M059J (cell line): Measurements from ENCODE around the gene HSPBP1. TPM values are rescaled to one million over a fixed set of nuclear protein-coding genes. Genes with fewer than 3 reads are reported as not detected.
A peak's percentile ranks its signal among the peaks of the same experiment; 100 is the strongest.

Experiments
- DNase-seq: peaks from one replicate; pipeline ENCODE4 v3.0.0-alpha.2; 2012; ENCODE audit warnings: low read depth
- total RNA-seq: library from RNA; depleted of rRNA; stranded (reverse); fragments of >200 nt; shearing (Covaris generic); gene quantifications from 2 replicates; pipeline ENCODE4 v1.2.3, GENCODE V29; 2014; rRNA removed

The HSPBP1 gene, protein sequence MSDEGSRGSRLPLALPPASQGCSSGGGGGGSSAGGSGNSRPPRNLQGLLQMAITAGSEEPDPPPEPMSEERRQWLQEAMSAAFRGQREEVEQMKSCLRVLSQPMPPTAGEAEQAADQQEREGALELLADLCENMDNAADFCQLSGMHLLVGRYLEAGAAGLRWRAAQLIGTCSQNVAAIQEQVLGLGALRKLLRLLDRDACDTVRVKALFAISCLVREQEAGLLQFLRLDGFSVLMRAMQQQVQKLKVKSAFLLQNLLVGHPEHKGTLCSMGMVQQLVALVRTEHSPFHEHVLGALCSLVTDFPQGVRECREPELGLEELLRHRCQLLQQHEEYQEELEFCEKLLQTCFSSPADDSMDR
- total RNA-seq: 25.5 and 37.2 TPM in 2 replicates

DNA sequence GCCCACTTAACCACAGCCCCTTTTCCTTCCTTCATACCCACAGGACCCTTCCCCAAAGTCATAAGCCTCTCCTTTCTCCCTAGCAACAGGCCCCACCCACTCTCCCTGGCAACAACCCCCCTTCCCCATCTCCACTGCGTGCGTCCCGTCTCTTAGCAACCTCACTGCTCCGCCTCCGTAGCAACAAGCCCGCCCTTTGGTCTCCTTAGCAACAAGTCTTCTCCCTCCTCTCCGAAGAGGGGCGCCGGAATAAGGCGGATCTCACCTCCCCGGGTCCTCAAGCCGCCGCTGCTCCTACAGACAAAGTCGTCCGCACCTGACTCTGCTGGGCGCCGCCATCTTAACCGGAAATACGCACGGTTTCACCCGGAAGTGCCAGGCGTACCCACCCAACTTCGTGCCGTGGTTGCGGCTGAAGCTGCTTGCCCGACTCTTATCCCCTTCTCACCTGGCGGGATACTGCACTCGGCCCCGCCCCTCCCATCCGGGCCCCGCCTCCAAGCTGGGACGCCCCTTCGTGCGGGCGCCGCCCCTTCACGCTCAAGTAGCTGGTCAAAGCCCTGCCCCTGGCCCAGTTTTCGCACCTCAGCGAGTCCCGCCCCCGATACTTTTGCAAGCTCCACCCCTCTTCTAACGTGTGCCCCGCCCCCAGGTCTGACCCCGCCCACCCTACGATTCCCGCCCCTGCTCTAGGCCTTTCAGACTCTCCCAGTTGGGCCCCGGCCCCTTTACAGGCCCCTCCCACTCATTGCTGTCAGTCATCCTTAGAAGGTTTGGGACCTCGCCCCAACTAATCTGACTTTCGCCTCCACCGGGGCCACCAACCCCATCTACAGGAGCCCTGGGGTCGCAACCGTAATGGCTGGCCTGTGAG, at the start of gene HSPBP1:
TSS of gene HSPBP1 (minus strand) at position 341 of the 874 bp plus-strand sequence. CDS start 502 bp downstream, outside the sequence.
- DNase-seq: peak; percentile 95

DNA sequence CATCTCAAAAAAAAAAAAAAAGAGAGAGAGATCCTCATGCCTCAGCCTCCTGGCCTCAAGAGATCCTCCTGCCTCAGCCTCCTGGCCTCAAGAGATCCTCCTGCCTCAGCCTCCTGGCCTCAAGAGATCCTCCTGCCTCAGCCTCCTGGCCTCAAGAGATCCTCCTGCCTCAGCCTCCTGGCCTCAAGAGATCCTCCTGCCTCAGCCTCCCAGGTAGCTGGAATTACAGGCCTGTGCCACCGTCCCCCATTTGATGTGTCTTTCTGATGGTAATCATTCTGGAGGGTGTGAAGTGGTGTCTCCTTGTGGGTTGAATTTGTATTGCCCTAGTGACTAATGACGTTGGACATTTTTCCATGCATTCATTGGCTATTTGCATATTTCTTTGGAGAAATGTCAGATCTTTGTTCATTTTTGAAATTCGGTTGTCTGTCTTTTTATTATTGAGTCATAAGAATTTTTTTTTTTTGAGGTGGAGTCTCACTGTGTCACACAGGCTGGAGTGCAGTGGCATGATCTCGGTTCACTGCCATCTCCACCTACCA, 48.9 kb upstream of the HSPBP1 start:
- DNase-seq: peak; percentile 43

GRCh38 chr19:55325172-55325571, 45.3 kb upstream of the HSPBP1 start, which contains the start of gene TMEM150B:
Gene TMEM150B (minus strand): TSS chr19:55325341. CDS start chr19:55321036, 4,305 bp downstream.
- no peak for DNase-seq

- DNase-seq: no peak
Measured at GRCh38 chr19:55324662-55325061, 44.8 kb upstream of the HSPBP1 start.

- DNase-seq: no peak
Measured at GRCh38 chr19:55322204-55322885, 42.4 kb upstream of the HSPBP1 start.

DNA sequence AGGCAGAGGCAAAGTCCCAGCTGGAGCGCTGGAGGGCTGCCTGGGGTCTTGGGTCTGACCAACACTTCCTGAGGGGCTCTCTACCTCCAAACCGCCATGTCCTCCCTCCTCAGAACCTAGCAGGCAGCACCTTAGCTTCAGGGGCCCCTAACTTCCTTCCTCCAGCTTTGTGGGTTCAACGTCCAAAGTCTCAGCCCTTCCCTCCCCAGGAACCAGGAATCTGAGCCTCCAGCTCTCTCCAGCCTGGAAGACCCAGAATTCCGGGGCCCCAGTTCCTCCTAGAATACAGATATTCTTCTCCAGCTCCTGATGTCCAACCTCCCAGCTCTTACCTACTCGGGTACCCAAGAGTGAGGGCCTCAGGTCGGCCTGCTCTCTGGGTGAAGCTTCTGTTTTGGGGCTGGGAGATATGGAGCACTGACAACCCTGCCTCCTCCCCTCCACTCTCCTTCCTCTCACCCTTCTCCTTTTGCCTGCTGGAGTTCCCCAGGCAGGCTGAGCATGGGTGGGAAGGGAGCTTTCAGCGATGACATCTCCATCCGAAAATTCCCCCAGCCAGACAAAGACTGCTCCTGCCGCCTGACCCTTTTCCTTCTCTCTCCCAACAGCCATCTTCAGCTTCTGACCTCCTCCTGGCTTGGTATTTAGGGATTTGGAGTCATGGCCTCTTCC, 41.7 kb upstream of the HSPBP1 start:
- DNase-seq: no peak

GRCh38 chr19:55320844-55321419, 41.0 kb upstream of the HSPBP1 start:
- no peak for DNase-seq

GRCh38 chr19:55319785-55320184, 39.9 kb upstream of the HSPBP1 start:
- peak; percentile 17 for DNase-seq

- no peak for DNase-seq
Measured at GRCh38 chr19:55316646-55317045, 36.7 kb upstream of the HSPBP1 start.

DNA sequence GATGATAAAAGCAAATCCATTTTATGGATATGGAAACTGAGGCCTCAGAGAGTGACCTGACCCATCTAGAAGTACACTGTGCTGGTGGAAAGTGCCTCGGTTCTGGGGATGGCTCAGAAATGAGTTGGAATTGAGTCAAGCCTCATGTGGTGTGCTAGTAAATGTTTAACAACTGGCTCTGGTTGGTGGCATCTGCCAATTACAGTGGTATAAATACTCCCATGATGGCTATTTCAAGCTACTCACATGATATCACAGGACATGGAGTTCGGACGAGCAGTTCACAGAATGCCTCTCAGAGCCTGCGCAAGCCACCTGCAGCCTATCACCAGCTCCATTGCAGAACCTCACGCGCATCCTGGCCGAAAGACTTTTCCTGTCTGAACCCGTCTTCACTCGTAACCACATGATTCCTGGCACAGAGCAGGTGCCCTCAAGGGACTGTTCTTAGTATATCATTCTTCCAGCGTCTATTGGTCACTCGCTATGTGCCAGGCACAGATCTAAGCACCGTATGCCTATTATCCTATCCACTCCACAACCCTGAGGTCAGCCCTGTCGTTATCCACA, 36.1 kb upstream of the HSPBP1 start:
- no peak for DNase-seq

DNA sequence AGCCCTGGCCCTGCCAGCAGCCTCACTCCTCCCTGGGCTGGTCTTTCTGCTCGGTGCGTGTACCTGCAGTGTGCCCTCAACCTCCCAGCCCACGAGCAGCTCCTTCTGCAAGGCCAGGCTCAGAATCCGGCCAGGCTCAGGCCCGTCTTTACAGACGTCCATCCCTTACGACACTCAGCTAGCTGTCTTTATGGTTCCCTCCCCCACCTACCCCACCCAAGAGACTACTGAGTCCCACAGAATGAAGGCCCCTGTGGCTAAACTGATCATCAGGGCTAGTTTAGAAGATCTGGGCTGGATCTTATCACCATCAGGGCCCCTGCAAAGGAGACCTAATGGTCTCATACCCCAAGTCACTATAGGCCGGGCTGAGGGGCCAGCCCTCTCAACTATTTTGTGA, 34.5 kb upstream of the HSPBP1 start:
- DNase-seq: no peak

DNA sequence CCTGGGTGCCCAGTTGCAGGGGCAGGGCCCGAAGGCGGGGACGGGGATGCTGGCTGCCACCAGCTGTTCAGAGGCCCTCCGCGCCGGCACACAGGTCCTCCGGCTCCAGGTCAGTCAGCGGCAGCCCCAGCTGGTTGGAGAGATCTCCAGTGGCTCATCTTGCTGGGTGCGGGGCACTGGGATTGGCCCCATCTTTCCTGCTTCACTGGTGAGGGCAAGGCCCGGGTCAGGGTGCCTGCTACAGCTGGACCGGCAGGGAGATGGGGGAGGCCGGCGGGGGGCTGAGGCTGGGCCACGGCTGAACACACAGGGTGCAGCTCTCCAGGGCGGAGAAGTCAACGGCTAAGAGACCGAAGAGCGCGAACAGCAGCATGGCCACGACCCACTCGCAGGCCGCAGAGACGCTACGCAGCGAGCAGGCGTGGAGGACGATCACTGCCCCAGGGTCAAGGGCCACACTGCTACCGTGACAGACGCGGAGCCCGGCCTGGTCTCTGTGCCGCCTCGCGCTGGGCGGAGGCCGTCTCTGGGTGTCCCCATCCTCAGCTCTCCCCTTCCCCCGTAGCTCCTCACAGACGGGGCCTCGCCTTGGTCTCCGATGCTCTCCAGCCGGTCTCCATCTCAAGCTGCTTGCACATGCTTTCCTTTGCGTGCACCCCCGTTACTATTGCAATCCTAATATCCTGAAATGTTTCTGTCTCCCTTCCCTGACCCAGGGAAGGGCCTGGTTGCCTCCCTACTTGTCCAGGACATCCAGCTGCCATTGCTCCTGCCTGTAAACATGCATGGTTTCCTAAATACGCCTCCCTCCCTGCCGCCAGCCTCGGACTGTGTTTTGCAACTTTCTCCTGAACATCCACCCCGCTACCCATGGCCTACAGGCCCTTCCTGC, 33.0 kb upstream of the HSPBP1 start:
- no peak for DNase-seq

GRCh38 chr19:55311797-55312196, 31.9 kb upstream of the HSPBP1 start:
- no peak for DNase-seq

GRCh38 chr19:55311397-55311796, 31.5 kb upstream of the HSPBP1 start:
- DNase-seq: no peak

DNA sequence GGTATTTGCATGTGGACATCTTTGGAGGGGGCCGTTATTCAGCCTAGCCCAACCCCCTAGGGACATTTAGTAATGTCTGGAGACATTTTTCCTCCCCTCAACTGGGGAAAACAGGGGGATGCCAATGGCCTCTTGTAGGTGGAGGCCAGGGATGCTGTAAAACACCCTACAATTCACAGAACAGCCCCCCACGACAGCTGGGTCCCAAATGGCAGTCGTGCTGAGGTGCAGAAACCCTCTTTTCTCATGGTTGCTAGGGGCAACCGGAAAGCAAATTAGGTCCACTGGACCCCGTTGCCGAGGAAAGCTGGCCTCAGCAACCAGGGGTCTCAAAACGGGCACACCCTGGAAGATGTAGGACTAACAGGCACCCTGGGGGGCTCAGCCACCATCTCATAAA, 30.6 kb upstream of the HSPBP1 start:
- DNase-seq: no peak

DNA sequence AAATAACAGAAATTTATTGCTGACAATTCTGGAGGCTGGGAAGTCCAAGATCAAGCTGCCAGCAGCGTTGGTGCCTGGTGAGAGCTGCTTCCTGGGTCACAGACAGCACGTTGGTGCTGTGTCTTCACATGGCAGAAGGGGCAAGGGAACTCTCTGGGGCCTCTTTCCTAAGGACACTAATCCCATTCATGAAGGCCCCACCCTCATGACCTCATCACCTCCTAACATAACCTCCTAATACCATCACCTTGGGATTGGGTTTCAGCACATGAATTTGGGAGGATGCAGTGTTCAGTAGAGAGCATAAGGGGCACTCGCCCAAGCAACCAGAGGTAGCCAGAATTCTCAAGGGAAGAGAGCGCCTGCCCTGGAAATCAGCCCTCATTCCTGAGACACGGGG, 29.5 kb upstream of the HSPBP1 start:
- no peak for DNase-seq

DNA sequence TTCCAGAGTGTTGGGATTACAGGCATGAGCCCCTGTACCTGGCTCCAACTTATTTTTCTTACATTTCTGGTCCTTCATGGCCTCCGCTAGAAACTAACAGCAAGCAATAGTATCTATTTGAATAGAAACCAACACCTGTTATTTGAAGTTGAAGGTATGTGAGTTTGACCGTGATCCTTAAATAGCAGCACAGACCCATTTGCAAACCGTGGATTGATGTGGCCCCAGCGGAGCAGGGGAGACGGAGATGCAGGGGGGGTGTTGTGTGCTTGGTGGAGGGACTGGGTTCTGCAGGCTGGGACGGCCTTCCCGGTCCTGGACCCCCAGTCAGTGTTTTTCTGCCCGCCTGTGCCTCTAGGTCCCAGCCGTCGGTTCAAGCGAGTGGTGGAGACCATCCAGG, 28.4 kb upstream of the HSPBP1 start:
- no peak for DNase-seq

GRCh38 chr19:55306712-55307111, 26.8 kb upstream of the HSPBP1 start:
- no peak for DNase-seq

DNA sequence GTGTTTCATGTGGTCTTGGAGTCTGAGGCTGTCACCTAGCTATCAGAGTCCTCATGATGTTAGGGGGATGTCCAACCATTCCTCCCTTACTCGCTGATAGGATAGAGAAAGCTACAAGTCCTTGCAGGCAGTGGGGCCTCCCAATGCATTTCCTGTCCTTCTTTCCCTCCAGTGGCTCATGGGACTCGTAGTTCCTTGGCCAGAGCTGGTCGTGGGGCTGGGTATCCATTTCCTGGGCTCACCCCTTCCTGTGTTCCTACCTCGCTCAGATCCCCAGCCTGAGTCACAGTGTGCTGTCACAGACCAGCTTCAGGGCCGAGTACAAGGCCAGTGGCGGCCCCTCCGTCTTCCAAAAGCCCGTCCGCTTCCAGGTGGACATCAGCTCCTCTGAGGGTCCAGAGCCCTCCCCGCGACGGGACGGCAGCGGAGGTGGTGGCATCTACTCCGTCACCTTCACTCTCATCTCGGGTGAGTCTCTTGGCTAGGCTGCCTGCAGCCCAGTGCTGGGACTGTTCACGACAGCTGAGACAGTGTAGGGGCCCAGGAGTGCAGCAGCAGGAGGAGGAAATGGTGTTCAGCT, 26.2 kb upstream of the HSPBP1 start:
- no peak for DNase-seq
